Gastrocnemius medialis (tissue), 4 donors: Measurements from ENCODE around the gene LAMA1. TPM values are rescaled to one million over a fixed set of nuclear protein-coding genes. Genes with fewer than 3 reads are reported as not detected.

Experiments
- ATAC-seq, 2 donors: fragments of 150-250 bp; one replicate each; pipeline ENCODE4 v1.9.1; 2016
- DNase-seq, 2 donors: peaks; one replicate each; pipeline ENCODE4 v3.0.0-alpha.2; 2019
- H3K27ac ChIP-seq, 4 donors: fragments of 200-600 bp; sonication (generic); 1 replicate in 1 of 4; 2 replicates in 3 of 4; pipeline ENCODE4 v1.5.1; 2016 to 2018; ENCODE audit warnings: mild to moderate bottlenecking in 2 of 4, moderate library complexity in 1 of 4
- H3K27me3 ChIP-seq, 3 donors: fragments of 200-600 bp; sonication (generic) in 2 of 3; 1 replicate in 1 of 3; 2 replicates in 2 of 3; pipeline versions ENCODE4 v1.5.1 to v1.6.0; 2016 to 2019; ENCODE audit warnings: mild to moderate bottlenecking in 1 of 3, moderate library complexity in 1 of 3
- H3K36me3 ChIP-seq, 2 donors: fragments of 200-600 bp; sonication (generic) in 1 of 2; one replicate each; pipeline ENCODE4 v1.5.1; 2017 to 2018
- H3K4me1 ChIP-seq, 2 donors: fragments of 200-600 bp; sonication (generic) in 1 of 2; one replicate each; pipeline ENCODE4 v1.5.1; 2016 to 2017; ENCODE audit warnings: mild to moderate bottlenecking in 2 of 2
- H3K4me3 ChIP-seq, 4 donors: fragments of 200-600 bp; sonication (generic) in 3 of 4; 1 replicate in 1 of 4; 2 replicates in 3 of 4; pipeline ENCODE4 v1.5.1; 2016 to 2019; ENCODE audit warnings: mild to moderate bottlenecking in 2 of 4
- H3K9me3 ChIP-seq, 3 donors: fragments of 200-600 bp; sonication (generic) in 2 of 3; 1 replicate in 1 of 3; 2 replicates in 2 of 3; pipeline ENCODE4 v1.5.1; 2016 to 2019
- POLR2A ChIP-seq, 2 donors: fragments of 450-650 bp; IDR thresholded peaks; one replicate each; pipeline ENCODE4 v1.6.1; 2017; ENCODE audit warnings: antibody characterized with exemption in 2 of 2, mild to moderate bottlenecking in 2 of 2, moderate library complexity in 2 of 2
- in situ Hi-C, 4 donors: fragments of 200-750 bp; cut with MboI; loops; one replicate each; pipeline versions ENCODE4 v1.15.0 to v1.8.0; 2017; ENCODE audit warnings: low sequenced_read_pairs in 4 of 4
- intact Hi-C: fragments of 100-400 bp; cut with DNase I; formaldehyde crosslinking; loops from one replicate; pipeline ENCODE4 v1.15.1; 2023; ENCODE audit warnings: low total_unique reads
- total RNA-seq, 4 donors: library from RNA; depleted of rRNA; stranded (reverse); fragments of >200 nt; gene quantifications; one replicate each; pipeline versions ENCODE4 v1.1.0 to v1.2.3, GENCODE V29; 2016
- TF ChIP-seq, protein P1 (sequence below), 5 experiments: fragments of 450-650 bp in 3 of 5; fragments of 200-600 bp in 2 of 5; sonication (generic) in 2 of 5; IDR thresholded peaks in 4 of 5; conservative IDR thresholded peaks in 1 of 5; 1 replicate in 4 of 5; 2 replicates in 1 of 5; pipeline ENCODE4 v1.5.1; 2016 to 2019; ENCODE audit warnings: antibody characterized with exemption in 5 of 5, mild to moderate bottlenecking in 3 of 5, moderate library complexity in 3 of 5

LAMA1 gene
- total RNA-seq, 4 donors from 2014 or later: 0.05 to 0.44 (median 0.09) TPM

DNA sequence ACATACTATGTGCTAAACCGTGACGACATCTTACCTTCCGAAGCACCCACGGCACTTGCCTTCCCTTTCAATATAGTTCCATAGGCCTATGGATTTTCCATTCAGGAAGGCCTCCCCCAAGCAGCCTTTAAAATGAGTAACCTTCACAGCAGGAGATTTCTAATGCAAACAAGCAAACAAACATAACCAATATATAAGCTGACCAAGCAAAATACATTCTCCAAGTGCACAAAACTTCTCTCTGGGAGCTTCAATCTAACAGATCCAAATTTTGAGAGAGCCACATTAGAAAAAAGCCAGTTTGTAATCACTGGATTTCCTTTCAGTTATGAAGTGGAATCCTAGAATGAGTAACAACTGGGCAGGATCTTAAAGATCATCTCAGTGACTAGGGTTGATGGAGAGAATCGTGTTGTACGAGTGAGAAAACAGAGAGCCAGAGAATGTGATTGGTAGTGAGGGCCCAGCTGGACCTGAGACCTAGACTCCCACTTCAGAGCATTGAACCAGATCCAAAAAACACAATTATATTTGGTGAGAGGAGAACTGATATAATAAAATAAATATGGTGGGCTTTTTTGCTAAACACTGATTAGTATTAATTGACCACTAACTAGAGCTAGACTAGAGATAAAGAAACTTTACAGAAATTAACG lies 145.6 kb downstream of the LAMA1 start:
- Histone ChIP-seq H3K4me3 (no peak overlapping the region), H3K4me1 (no peaks in the 10 kb centered on the region), H3K27ac (no peak overlapping the region), H3K27me3 (no peaks in the 10 kb centered on the region), H3K36me3 (no peaks in the 10 kb centered on the region), H3K9me3 (no peaks in the 10 kb centered on the region)
- intact Hi-C loops: no loop called here
- TF ChIP-seq, protein P1, sequence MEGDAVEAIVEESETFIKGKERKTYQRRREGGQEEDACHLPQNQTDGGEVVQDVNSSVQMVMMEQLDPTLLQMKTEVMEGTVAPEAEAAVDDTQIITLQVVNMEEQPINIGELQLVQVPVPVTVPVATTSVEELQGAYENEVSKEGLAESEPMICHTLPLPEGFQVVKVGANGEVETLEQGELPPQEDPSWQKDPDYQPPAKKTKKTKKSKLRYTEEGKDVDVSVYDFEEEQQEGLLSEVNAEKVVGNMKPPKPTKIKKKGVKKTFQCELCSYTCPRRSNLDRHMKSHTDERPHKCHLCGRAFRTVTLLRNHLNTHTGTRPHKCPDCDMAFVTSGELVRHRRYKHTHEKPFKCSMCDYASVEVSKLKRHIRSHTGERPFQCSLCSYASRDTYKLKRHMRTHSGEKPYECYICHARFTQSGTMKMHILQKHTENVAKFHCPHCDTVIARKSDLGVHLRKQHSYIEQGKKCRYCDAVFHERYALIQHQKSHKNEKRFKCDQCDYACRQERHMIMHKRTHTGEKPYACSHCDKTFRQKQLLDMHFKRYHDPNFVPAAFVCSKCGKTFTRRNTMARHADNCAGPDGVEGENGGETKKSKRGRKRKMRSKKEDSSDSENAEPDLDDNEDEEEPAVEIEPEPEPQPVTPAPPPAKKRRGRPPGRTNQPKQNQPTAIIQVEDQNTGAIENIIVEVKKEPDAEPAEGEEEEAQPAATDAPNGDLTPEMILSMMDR (IDR thresholded peaks at IDR 0.05 in 4 of 5, conservative IDR thresholded peaks at IDR 0.05 in 1 of 5): no peak
- no peak for TF ChIP-seq POLR2A (IDR thresholded peaks at IDR 0.05)
- DNase-seq (no peak), ATAC-seq (no peak)
- in situ Hi-C loops: no loop called here

DNA sequence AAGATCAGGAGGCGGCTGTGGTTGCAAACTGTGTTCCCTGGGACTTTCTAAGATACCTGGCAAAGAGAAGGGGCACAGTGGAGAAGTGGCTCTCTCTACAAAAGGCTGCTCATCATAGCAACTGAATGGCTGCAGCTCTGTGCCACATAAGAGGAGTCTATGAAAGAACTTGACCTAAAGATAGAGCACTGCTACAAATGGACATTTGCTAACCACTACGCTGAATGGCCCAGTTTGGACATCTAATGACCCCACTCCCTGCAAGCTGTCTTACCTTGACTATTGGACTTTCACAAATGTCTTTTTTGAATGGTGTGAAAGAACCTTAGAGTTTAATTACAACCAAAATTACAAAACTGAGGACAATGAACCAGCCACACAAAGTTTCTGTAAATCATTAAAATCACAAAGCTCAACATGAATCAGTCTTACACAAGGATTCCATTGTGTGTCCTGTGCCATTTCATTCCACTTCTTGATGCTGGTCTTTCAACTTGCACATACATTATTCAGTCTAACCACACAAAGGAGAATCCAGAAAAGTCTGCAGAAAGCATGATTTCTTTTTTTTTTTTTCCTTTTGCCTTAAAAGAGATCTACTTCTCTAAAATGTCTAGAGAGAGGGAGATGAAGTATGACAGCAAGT lies 154.0 kb downstream of the LAMA1 start:
- in situ Hi-C loops: no loop called here
- no peaks in the 10 kb centered on the region for H3K36me3 ChIP-seq
- no peaks in the 10 kb centered on the region for H3K4me1 ChIP-seq
- DNase-seq (no peak), ATAC-seq (no peak)
- H3K4me3 ChIP-seq: no peak overlapping the region
- H3K9me3 ChIP-seq: no peaks in the 10 kb centered on the region
- intact Hi-C loops: no loop called here
- H3K27me3 ChIP-seq: no peaks in the 10 kb centered on the region
- H3K27ac ChIP-seq: no peak overlapping the region
- no peak for TF ChIP-seq POLR2A (IDR thresholded peaks at IDR 0.05)
- TF ChIP-seq, protein P1 (IDR thresholded peaks at IDR 0.05 in 4 of 5, conservative IDR thresholded peaks at IDR 0.05 in 1 of 5): no peak

DNA sequence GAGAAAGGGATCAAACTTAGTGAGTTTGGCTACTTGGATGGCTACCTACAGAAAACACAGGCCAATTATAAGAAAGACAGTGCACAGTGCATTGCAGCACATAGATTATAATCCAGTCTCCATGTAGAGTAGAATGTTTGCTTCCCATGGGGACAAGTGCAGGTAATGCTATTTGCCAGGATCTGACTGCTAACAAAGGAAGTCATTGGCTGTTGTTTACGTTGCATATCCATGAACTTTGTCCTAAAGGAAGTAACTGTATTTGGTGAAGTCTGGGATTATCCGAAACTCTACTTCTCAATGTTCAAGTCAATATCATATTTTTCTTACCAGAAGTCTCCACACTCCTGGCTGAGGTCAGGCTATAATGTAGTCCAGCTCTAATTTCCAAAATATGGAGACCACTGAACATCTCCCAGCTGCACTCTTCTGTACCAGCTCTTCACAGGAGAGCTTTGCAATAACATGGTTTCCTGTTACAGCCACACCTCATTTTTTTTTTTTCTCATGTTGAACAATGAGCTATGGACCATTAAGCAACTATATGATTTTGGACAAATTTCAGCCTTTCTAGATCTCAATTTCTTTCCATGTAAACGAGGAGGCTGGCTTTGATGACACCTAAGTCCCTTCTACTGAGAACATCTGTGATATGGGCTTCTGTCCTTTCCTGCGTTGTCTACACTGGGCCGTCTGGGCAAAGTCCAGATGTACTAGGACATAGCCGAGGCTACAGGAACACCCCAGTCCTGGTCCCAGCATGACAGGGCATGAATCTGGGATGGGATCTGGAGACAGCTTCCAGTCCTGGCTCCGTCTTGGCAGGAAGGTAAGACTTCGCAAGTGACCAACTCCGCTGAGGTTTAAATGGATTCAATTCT lies 154.8 kb downstream of the LAMA1 start:
- ATAC-seq (no peak), DNase-seq (no peak)
- Histone ChIP-seq H3K27me3 (no peaks in the 10 kb centered on the region), H3K36me3 (no peaks in the 10 kb centered on the region), H3K4me3 (no peak overlapping the region), H3K4me1 (no peaks in the 10 kb centered on the region), H3K27ac (no peak overlapping the region), H3K9me3 (no peaks in the 10 kb centered on the region)
- TF ChIP-seq POLR2A (IDR thresholded peaks at IDR 0.05): no peak
- TF ChIP-seq, protein P1 (IDR thresholded peaks at IDR 0.05 in 4 of 5, conservative IDR thresholded peaks at IDR 0.05 in 1 of 5): no peak
- intact Hi-C loops: no loop called here
- in situ Hi-C loops: no loop called here

DNA sequence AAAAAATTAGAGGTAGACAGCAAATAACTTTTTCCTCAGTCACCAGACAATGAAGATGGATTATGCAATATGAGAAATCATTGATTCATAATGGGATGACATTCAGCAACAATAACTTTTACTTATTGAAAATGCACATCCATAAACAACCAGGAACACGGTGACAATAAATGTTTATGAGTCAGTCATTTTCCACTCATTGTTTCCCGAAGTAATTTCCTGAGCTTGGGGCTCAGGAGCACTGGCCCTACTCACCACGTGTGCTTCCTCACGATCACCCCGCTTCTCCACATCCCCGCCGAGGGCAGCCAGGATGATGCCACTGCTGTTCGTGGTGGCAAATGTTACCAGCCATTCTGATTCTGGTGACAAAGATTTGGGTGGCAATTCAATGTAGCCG lies 156.3 kb downstream of the LAMA1 start:
- in situ Hi-C loops: no loop called here
- Histone ChIP-seq H3K27ac (no peak overlapping the region), H3K9me3 (no peaks in the 10 kb centered on the region), H3K4me3 (no peak overlapping the region), H3K4me1 (no peaks in the 10 kb centered on the region), H3K27me3 (no peaks in the 10 kb centered on the region), H3K36me3 (no peaks in the 10 kb centered on the region)
- intact Hi-C loops: no loop called here
- TF ChIP-seq POLR2A (IDR thresholded peaks at IDR 0.05): no peak
- TF ChIP-seq, protein P1 (IDR thresholded peaks at IDR 0.05 in 4 of 5, conservative IDR thresholded peaks at IDR 0.05 in 1 of 5): no peak
- no peak for ATAC-seq
- no peak for DNase-seq
